ENCODE data around the gene MMAB.
A peak's percentile ranks its signal among the peaks of the same experiment; 100 is the strongest.
"Not testable (repeated sequence)": the region's sequence is repeated elsewhere in the genome, so short reads cannot be mapped to it uniquely, and the experiment has no call there.

MMAB gene

DNA sequence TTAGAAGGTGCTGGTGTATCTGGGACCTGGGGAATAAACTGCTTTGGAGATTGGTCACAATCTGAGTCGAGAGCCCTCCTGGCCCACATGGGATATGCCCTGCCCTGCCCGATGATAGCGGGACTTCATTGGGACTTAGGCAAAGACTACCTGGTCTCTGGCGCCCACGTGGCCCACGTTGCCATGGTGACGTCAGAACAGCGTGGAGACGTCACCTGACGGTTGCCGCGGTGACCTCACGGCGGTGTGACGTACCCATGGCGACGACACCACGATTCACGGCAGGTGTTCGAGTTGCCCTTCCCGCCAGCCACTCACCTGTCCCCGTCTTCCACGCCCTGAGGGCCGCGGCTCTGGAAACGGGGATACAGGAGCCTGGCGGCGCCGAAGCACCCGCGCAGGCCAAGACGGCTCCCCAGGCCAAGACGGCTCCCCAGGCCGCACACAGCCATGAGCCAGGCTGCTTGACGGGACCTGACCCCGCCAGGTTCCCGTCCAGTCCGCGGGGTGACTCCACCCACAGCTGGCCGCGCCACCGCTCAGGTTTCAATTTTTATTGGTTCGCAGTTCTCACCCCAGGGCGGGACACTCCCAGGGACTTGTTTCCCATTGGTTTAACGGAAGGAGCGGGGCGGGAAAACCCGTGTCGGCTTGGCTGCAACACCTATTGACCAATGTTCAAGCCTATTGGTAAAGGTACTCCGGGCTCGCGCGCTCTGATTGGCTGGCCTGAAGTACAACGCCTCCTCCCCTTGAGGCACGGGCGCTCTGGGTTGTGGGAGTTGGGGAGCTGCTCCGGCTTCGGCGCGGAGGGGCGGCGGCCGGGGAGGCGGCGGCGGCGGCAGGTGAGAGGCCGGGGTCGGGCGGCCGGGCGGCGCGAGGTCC is at the start of gene MMAB, which contains the start of gene MVK:
Gene MMAB (minus strand): TSS at position 476 of the 885 bp plus-strand sequence. CDS start 24 bp downstream, at position 452.
Gene MVK (plus strand): TSS at position 766 of the 885 bp plus-strand sequence. CDS start 1,029 bp downstream, outside the sequence.
- DNase-seq, result peak; percentile 99

DNA sequence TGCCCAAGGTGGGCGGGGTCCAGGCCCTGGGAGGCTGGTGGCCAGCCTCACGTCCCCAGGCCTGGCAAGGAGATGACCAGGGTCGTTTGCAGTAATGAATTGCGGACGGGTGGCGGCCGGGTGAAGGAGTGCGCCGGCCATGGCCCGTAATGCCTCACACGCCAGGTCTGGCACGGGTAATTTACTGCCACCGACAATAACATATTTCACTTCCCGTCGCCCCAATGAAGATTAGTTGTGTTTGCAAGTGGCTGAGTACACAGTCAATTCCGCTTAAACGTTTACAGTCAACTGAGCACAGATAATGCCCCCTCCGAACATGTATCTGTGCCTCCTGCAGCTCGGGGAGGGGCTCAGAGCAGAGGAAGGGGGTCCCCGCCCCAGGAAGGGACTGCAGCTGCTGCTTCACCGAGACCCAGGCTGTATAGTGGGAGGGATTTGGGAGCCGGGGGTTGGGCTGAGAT is 48.6 kb upstream of the MMAB start:
- peak; percentile 45 for DNase-seq

DNA sequence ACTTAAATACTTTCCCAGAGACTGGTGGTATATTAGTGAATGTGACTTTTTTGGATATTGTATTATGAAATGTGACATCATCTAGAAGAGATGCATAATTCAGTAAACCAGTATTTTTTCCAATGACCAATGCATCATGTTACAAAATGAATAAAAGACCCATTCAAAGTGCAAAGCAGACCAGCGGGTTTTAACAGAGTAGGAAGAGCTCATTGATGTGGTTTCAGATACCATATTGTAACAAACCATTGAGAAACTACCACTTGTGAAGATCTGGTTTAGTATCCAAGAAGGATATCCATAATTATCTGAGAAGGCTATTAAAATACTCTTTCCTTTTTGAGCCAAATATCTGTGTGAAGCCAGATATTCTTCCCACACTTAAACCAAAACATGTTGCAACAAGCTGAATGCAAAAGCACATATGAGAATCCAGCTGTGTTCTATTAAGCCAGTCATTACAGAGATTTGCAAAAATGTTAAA is 47.9 kb upstream of the MMAB start:
- peak; percentile 48 for DNase-seq

DNA sequence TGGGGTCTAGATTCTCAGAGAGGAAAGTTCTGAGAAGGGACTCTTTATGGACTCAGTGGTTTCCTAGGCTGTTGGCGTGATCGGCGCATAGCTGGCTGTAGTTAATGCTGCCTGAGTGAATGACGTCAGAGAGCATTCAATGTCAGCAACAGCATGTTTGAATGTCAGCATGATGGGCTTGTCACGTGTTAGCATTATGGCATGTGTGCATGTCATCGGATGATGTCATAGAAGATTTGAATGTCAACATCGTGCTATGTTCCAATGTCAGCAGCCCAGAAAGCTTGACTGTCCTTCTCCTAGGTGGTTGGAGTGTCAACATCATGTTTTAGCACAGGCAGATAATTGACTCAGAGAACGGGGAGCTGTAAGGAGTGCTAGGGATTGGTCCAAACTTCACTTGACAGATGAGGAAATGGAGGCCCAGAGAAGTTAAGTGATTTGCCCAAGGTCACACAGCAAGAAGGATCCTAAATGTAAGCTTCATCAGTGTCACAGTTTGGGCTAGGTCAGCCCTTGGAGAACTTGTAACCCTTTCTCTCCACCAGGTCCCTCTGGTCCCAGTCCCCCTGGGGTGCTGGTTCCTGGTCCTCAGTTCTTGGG is 45.8 kb upstream of the MMAB start:
- no peak for DNase-seq

DNA sequence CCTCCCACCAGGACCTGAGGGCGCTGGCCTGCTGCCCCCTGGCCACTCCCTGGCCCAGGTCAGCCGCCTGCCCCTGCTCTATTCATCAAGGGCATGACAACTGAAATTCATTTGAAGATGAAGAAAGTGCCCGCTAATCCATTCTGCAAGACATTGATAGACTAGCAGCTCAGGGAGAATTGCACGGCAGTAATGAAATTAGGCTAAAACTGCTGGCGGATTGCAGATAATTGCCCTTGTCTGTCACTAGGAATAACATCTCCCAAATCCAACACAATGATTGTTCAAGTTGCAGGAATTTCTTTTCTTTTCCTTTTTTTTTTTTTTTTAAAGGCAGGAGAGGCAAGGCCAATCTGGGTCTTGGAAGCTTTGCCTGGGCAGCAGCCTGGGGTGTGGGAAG is 44.8 kb upstream of the MMAB start:
- DNase-seq, result no peak

DNA sequence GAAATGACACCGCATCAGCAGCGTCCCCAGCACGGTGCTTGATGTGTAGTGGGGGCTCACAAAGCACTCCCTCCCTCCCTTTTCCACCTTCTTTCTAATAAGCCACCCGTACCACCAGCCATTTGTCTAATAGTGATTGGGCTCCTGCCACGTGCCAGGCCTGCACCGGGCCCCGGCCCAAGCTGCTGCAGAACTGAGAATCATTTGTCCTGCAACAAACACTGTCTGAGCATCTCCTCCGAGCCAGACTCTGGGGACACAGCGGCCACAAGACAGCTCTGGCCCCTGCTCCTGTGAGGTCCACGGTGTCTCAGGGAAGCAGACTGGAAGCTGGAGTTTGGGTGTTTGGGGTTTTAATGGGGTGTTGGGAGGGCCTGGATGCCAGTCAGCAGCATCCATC is 44.2 kb upstream of the MMAB start:
- no peak for DNase-seq

DNA sequence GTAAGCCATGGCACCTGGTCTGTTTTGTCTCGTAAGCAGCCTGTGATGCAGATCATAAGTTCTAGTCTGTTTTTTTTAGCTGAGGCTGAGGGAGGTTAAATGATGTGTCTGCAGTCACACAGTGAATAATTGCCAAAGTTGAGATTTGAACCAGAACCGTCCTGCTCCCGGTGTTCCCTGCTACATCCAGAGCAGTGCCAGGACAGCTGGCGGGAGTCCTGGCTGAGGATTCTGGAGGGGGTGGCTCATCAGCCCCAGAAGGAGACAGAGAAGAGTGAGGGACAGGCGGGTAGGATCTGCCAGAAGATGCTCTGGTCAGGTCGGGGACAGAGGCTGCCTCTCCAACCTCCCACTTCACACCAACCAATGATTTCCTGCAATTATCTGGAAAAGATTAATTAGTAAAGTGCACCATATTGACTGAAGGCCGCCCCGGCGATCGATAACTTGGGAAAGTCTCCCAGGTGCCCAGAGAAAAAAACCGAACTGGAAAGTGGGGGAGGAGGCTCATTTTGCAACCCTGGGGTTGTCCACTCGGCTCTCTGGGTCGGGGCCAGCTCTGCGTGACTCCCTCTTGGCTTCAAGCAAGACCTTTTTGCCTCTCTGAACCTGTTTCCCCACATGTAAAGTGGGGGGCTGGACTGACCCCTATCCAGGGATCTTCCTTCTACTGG is 42.4 kb upstream of the MMAB start:
- DNase-seq, result no peak

DNA sequence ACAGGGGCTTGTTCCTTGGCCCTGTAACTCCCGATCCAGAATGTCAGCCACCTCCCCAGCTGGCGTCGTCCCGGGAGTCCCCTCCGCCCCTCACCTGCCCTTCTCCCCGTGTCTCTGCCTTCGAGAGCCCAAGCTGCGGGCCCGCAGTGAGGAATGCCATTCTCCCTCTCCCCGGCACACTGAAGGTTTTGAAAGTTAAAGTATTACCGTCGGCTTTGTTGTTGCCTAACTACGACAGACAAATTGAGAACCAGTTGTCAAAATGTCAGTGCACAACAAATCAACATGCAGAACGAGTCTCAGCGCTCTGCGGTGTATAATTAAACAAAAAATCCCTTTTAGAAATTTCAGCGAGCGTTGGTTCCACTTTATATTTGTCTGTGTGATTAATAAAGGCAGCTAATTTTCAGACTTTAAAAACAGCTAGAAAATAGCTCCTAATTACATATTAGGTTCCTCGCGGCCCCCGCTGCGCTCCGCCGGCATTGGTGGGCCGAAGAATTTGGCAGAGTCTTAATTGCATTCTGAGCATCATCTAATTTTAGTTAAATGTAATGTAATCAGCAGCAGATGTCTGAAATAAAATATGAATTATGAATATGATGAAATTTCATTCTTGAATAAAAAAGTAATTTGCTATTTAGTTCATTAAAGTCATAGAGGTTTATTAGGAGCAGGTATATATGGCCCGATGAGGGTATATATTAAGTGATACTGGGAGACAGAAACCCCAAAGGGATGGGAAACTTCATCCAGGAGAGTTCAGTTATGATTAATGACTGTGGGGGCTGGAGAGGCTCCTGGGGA is 40.5 kb upstream of the MMAB start:
- DNase-seq, result no peak

DNA sequence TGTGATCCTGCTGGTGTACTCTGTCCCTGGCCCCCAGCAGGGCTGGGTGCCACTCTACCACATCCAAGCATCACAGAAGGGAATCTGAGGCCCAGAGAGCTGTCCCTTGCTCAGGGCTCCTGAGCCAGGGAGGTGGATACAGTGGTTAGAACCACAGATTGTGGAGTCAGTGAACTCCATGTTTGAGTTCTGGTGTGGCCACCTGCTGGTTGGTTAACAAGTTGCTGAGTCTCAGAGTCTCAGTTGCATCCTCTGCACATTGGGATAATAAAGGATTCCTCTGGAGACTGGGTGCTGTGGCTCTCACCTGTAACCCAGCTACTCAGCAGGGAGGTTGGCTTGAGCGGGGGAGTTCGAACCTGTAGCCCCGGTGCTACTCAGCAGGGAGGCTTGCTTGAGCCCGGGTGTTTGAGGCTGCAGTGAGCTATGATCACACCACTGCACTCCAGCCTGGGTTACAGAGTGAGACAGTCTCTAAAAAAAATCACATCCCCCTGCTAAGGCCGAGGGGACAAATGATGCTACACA is 39.7 kb upstream of the MMAB start:
- no peak for DNase-seq

DNA sequence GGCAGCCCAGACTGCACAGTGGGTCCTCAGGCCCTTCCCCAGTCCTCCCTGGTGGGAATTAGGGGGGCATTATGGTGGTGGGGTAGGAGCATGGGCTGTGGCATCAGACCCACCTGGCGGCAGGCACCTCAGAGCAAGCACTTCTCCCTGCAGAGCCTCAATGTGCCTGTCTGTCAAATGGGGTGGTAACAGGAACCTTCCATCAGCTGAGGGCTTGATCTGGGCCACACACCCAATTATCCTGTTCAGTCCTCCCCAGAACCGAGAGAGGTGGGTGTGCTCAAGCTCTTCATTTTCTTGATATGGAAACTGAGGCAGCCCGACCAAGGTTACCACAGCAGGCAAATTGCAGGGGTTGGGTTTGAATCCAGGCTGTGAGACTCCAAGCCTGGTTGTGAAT is 38.7 kb upstream of the MMAB start:
- no peak for DNase-seq

DNA sequence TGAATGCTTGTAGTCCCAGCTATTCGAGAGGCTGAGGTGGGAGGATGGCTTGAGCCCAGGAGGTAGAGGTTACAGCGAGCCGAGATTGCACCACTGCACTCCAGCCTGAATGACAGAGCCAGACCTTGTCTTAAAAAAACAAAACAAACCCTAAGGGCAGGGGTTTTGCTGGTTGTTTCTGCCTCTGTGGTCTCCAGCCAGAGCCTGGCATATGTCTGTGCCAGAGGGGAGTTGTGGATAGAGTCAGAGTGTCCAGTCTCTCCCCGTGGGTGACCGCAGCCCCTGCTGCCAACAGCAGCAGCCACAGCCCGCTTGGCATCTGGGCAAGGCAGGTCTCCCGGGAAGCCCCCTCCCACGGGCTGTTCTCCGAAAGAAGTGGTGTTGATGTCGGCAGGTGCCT is 37.9 kb upstream of the MMAB start:
- no peak for DNase-seq

DNA sequence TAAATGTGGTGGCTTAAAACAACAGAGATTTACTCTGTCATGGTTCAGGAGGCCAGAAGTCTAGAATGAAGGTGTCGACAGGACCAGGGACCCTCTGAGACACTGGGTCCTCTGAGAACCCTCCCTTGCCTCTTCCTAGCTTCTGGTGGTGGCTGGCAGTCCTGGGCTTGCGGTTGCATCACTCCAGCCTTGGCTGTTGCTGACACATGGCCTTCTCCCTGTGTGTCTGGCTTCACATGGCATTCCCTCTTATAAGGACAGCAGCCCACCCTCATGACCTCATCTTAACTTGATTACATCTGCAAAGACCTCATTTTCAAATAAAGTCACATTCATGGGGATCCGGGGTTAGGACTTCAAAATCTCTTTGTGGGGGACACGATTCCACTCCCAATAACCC is 37.2 kb upstream of the MMAB start:
- DNase-seq, result no peak

DNA sequence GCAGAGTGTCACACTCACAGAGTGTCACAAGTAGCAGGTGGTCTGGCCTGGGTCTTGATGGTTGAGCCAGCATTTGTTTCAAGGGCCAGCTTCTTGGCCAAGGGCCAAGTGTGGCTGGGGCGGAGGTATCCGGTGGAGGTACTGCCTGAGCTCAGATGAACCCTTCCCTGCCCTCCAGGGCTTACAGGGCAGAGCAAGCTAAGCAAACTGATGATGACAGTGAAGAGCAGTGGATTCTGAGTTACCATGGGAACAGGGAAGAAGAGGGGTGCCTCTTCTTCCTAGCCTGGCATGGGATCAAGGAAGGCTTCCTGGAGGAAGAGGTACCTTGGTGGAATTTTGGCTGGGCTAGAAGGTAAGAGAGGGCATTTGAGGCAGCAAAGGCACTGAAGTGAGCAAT is 36.0 kb upstream of the MMAB start:
- no peak for DNase-seq

DNA sequence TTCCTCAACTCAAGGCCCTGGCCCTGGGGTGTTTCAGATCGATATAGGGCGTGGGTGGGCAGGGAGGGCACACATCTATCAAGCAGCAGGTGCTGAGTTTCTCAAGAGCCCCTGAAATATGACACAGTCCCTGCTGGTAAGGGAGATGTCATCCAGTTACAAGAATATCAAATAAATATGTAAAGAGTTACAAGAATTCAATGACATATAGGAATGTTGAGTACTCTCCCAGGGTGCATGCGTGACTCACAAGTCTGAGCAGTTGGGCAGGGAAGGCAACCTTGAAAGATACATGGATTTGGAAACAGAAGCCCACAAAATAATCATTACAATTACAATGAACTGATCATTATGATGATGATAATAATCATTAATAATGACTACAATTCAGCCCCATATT is 35.5 kb upstream of the MMAB start:
- DNase-seq, result no peak

DNA sequence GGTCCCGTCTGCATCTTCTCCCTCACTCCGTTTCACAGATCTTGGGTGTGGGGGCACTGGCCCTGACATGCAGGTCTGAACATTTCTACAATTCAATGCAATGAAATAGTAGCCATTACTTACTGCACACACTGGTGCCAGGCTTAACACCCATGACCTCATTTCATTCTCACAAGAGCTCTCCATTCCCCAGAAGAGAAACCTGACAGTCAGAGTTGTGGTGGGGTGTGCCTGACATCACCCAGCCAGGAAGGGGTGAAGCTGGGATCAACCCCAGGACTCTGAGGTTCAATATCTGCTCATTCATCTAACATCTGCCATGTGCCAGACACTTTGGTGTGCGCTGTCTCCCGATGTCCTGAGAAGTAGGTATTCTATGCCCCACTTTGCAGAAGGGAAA is 35.0 kb upstream of the MMAB start:
- DNase-seq, result no peak

DNA sequence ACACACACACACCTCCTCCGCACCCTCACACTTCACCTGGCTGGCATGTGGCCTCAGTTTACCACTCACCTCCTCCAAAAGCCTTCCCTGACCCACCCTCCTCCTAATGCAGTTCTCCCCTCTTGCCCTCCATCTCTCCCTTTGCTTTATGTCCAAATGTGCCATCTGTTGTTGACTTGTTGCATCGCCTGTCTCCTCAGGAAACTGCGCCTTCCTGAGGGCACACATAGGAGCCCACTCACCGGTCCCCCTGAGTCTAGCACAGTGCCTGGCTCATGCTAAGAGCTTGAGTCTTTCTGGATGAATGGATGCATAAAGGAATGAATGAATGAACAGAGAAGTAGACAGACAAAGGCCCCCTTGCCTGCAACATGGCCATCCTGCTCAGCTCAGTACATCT is 34.3 kb upstream of the MMAB start:
- no peak for DNase-seq

DNA sequence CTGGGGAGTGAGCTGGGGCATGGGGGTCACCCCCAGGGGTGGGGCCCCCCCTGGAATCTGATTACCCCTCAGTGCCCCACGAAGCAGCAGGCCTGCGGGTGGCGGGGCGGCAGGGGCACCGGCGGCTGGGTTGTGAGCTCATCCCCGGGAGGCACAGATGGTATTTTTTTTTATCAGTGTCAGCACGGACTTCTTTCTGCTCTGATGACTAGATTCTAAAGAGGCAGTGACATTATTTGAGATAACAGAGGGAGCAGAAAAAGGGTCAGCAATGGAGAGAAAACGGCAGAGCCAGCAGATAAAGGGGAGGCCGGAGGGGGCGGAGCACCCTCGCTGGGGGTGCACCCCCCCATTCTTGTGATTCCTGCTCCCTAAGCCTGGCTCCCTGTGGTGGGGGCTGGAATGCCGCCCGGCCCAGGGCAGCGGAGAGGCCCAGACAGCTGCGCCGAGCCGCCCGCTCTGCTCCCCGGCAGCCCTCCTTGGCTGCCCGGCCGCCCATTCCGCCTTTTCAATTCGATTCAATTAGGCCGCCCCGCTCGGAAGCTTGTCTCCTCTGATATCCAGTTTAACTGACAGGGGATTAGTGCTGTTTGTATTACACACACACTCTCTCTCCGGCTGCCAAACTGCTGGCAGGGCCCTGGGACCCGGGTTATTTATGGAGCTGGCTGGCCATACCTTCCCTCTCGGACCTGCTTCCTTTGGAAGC is 33.2 kb upstream of the MMAB start:
- no peak for DNase-seq

DNA sequence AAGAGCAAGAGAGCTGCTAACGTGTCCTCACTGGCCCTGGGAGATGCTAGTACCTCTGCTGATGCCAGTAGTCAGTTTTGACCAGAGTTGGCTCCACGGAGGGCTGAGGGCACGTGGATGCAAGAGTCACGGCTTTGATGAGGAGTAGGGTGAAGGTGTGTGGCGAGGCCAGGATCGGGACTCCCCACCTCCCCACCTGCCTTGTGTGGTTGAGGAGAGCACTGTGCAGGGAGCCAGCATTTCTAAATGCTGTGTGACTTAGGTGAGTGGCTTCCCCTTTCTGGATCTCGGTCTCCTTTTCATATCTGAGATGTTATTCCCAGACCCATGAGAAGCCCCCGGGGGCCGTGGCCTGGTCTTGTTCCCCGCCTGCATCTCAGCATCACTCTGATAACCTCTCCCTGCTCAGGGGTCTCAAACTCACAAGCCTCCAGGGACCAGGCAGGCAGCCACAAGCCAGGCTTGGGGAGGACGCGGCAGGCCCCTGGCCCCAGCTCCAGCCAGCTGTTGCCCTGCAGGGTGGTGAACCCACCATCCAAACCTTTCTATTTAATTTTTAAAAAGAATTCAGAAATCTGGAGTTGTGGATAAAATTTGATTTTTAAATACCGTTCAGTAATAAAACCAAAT is 32.4 kb upstream of the MMAB start:
- no peak for DNase-seq

DNA sequence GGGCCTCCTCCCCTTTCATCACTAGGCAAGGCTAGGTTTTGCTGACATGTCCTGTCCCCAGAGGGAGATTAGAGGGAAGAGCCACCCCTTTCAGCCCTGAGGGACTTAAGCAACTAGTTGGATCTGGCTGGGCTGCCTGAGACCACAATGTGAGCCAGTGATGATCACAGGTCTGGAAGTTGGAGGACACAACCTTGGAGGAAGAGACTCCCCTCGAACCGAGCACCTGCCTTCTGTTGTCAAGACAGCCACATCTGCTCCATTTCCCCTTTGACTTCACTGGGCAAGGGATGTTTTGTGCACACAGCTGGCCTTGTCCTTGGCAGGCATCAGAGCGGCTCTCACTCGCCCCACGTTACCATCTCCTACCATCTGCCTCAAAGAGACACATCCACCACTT is 31.7 kb upstream of the MMAB start:
- DNase-seq, result no peak

DNA sequence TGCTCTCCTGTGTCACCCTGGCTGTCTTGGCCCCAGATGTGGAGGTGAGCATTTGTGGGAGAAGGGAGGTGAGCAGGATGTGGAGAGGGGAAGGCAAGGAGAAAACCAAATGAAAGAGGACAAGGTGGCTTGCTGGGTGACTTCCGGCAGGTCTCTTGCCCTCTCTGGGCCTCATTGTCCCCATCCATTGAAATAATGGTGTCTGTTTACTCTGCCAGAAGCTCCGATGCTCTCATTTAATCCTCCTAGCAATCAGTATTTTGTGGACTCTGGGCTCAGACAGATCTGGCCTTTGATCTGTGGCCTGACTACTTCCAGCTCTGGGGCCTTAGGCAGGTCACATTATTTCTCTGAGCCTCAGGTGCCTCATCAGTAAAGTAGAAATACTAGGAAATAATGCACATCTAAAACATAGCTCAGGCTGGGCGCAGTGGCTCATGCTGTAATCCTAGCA is 30.9 kb upstream of the MMAB start:
- no peak for DNase-seq

DNA sequence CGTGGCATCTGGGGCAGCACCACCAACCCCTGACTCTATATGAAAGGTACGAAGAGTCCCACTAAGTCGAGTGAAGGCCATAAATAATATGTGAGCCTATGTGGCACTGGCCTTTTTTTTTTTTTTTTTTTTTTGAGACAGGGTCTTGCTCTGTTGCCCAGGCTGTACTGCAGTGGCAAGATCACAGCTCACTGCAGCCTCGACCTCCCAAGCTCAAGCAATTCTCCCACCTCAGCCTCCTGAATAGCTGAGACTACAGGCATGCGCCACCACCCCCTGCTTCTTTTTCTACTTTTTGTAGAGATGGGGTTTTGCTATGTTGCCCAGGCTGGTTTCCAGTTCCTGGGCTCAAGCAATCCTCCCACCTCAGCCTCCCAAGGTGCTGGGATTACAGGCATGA is 28.8 kb upstream of the MMAB start:
- DNase-seq, result not testable (repeated sequence)

All from DMS79 (cell line).